Pancreas (tissue), 10 donors: Measurements from ENCODE around the gene MYO1F. TPM values are rescaled to one million over a fixed set of nuclear protein-coding genes. Genes with fewer than 3 reads are reported as not detected.

Source experiments
- ATAC-seq, 4 donors: fragments of 200-7000 bp; cut with Tn5 transposase; one replicate each; pipeline versions ENCODE4 v1.8.0 to v1.9.1; 2020; ENCODE audit warnings: mild to moderate bottlenecking in 4 of 4, moderate library complexity in 4 of 4
- DNase-seq, 6 donors: peaks; one replicate each; pipeline ENCODE4 v3.0.0-alpha.2; 2020
- FAIRE-seq: peaks from 2 replicates; lab custom pipeline; 2012; peaks lifted over from hg19 to GRCh38; lab: Jason Lieb, UNC
- H3K27ac ChIP-seq, 4 donors: fragments of 200-600 bp; sonication (generic); 1 replicate in 3 of 4; 2 replicates in 1 of 4; pipeline versions ENCODE4 v1.5.0 to v1.8.0; 2020
- H3K27me3 ChIP-seq, 4 donors: fragments of 200-600 bp; one replicate each; pipeline ENCODE4 v1.8.0; 2021
- H3K36me3 ChIP-seq, 3 donors: fragments of 200-600 bp; sonication (generic) in 1 of 3; one replicate each; pipeline versions ENCODE4 v1.5.0 to v1.8.0; 2020 to 2021
- H3K4me1 ChIP-seq, 3 donors: fragments of 200-600 bp; one replicate each; pipeline ENCODE4 v1.8.0; 2021
- H3K4me3 ChIP-seq, 4 donors: fragments of 200-600 bp; sonication (generic) in 2 of 4; one replicate each; pipeline versions ENCODE4 v1.5.0 to v1.8.0; 2020 to 2021
- H3K9me3 ChIP-seq, 4 donors: fragments of 200-600 bp; one replicate each; pipeline ENCODE4 v1.8.0; 2021
- CTCF ChIP-seq, 4 donors: fragments of 200-600 bp; sonication (generic) in 3 of 4; IDR thresholded peaks; one replicate each; pipeline versions ENCODE4 v1.5.0 to v1.8.0; 2021; ENCODE audit warnings: antibody characterized with exemption in 4 of 4
- WGBS, 2 donors: extraction: QIAGEN DNeasy Blood & Tissue Kit; methylation state at CpG; one replicate each; pipeline ENCODE4 v1.1.7; 2013; 5-methylcytosine and 5-hydroxymethylcytosine counted together
- intact Hi-C, 3 donors: fragments of 100-400 bp; cut with DNase I; formaldehyde crosslinking; loops; one replicate each; pipeline versions ENCODE4 v1.11.1 to v1.14.2; 2022
- polyA plus RNA-seq, 2 donors: library from polyadenylated mRNA; stranded (reverse); fragments of 200-250 nt; gene quantifications; one replicate each; pipeline ENCODE4 v1.2.3, GENCODE V29; 2013
- total RNA-seq, 6 donors: library from RNA; stranded (reverse); fragmentation: NEBNext Ultra II Directional in 4 of 6; extraction: Animal tissue kit (Norgen Biotek cat#: 25700) in 4 of 6; gene quantifications; one replicate each; pipeline versions ENCODE4 v1.2.1 to v1.2.4, GENCODE V29; 2021 to 2023
- donor health status: healthy with polysubstance abuse.
- donor health status: DM: no; HTN: no; CAD: no; lungs with moderate emphysema.
- donor health status: DM: no; HTN: no; CAD: no.
- donor health status: control.
- donor health status: control.
- donor health status: Bipolar disorder and iron deficiency.
- donor health status: DM: yes; HTN: yes; CAD: no.
- donor health status: DM: no; HTN: no; CAD: no.
- donor health status: DM: no; HTN: no; CAD: no.
- donor health status: DM: yes; HTN: yes; CAD: no.

The MYO1F gene
- total and polyA plus RNA-seq, 8 donors: 1.2 to 21.3 (median 4.8) TPM

- TF ChIP-seq CTCF (IDR thresholded peaks at IDR 0.05): no peak
- no peaks in the 10 kb centered on the region for H3K27me3 ChIP-seq
- H3K4me1 ChIP-seq: no peaks in the 10 kb centered on the region
- no peak for DNase-seq
- intact Hi-C loops: no loop called here
- no peak overlapping the region for H3K4me3 ChIP-seq
- ATAC-seq: no peak
- no peak for FAIRE-seq
- no peak overlapping the region for H3K27ac ChIP-seq
- 94 to 99% methylated on average over 8 of the region's 8 CpGs for WGBS, 2 donors
- no peaks in the 10 kb centered on the region for H3K9me3 ChIP-seq
- H3K36me3 ChIP-seq: no peaks in the 10 kb centered on the region
These were observed 31.5 kb downstream of the MYO1F start for GRCh38 chr19:8545743-8546142.

GRCh38 chr19:8544168-8544567 is 33.1 kb downstream of the MYO1F start:
- no peaks in the 10 kb centered on the region for H3K27me3 ChIP-seq
- H3K36me3 ChIP-seq: no peaks in the 10 kb centered on the region
- no peak overlapping the region for H3K27ac ChIP-seq
- no peak overlapping the region for H3K4me3 ChIP-seq
- DNase-seq: no peak
- no peak for ATAC-seq
- TF ChIP-seq CTCF (IDR thresholded peaks at IDR 0.05): no peak
- FAIRE-seq: no peak
- no peaks in the 10 kb centered on the region for H3K9me3 ChIP-seq
- WGBS, 2 donors: 90 to 94% methylated on average over 19 to 20 of the region's 20 CpGs
- H3K4me1 ChIP-seq: no peaks in the 10 kb centered on the region
- intact Hi-C loops: no loop called here

GRCh38 chr19:8539621-8540149 is 37.6 kb downstream of the MYO1F start:
- WGBS, 2 donors: 82 to 86% methylated on average over 12 of the region's 12 CpGs
- FAIRE-seq (no peak), ATAC-seq (no peak), DNase-seq (no peak)
- intact Hi-C loops: no loop called here
- no peak overlapping the region for H3K27ac ChIP-seq
- H3K9me3 ChIP-seq: no peaks in the 10 kb centered on the region
- no peak overlapping the region for H3K4me3 ChIP-seq
- no peaks in the 10 kb centered on the region for H3K36me3 ChIP-seq
- H3K4me1 ChIP-seq: no peaks in the 10 kb centered on the region
- no peak for TF ChIP-seq CTCF (IDR thresholded peaks at IDR 0.05)
- no peaks in the 10 kb centered on the region for H3K27me3 ChIP-seq

- FAIRE-seq (no peak), ATAC-seq (no peak), DNase-seq (no peak)
- WGBS, 2 donors: 81% methylated on average over 3 of the region's 3 CpGs
- Histone ChIP-seq H3K4me3 (no peak overlapping the region), H3K4me1 (no peaks in the 10 kb centered on the region), H3K27me3 (no peaks in the 10 kb centered on the region), H3K9me3 (no peaks in the 10 kb centered on the region), H3K36me3 (no peaks in the 10 kb centered on the region), H3K27ac (no peak overlapping the region)
- intact Hi-C loops: no loop called here
- TF ChIP-seq CTCF (IDR thresholded peaks at IDR 0.05): no peak
These were observed 40.1 kb downstream of the MYO1F start for GRCh38 chr19:8537099-8537498.

- DNase-seq (no peak), FAIRE-seq (no peak), ATAC-seq (no peak)
- Histone ChIP-seq H3K4me3 (no peak overlapping the region), H3K9me3 (no peaks in the 10 kb centered on the region), H3K27ac (no peak overlapping the region), H3K27me3 (no peaks in the 10 kb centered on the region), H3K36me3 (no peaks in the 10 kb centered on the region), H3K4me1 (no peaks in the 10 kb centered on the region)
- 50 to 56% methylated on average over 17 to 22 of the region's 22 CpGs for WGBS, 2 donors
- intact Hi-C loops: no loop called here
- no peak for TF ChIP-seq CTCF (IDR thresholded peaks at IDR 0.05)
These were observed 41.0 kb downstream of the MYO1F start for GRCh38 chr19:8536282-8536681.
